GM19239 (cell line): Measurements from ENCODE around the gene COPS9.

Source experiments
- DNase-seq: peaks from one replicate; pipeline ENCODE4 v3.0.0; 2011; ENCODE audit warnings: low spot score; ENCODE audit not compliant: insufficient read length
- FAIRE-seq: peaks from 2 replicates; lab custom pipeline; 2011; peaks lifted over from hg19 to GRCh38; lab: Jason Lieb, UNC

Gene COPS9

DNA sequence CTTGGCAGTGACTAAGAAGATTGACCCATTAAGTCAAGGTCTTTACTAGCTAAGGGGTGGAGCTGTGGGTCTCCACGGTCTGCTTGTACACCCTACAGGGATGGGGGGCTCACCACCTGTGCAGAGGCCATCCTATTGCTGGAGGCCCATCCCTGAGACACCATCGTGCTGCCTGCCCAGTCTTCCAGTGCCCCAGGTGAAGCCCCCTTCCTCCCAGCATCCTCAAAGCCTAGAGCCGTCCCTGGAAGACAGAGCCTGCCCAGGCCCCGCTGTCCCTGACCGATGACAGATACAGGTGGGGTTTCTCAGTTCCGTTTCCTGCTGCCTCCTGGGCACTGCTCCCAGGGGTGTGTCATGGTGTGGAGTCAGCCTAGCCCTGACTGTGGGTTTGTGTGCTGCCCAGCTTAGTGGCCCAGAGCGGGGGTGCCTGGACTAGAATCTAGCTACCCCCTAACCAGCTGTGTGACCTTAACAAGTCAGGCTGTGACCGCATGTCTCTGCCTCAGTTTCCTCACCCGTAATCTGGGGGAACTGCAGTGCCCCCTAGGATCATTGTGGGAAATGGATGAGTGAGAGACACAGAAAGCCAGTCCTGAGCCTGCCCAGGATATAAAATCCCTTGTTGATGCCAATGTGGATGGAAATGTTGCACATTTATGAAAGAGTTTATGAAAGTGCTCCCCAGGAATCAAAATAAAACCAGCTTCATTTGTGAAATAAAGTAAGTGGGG is 2.3 kb upstream of the COPS9 start:
- FAIRE-seq: no peak
- no peak for DNase-seq

DNA sequence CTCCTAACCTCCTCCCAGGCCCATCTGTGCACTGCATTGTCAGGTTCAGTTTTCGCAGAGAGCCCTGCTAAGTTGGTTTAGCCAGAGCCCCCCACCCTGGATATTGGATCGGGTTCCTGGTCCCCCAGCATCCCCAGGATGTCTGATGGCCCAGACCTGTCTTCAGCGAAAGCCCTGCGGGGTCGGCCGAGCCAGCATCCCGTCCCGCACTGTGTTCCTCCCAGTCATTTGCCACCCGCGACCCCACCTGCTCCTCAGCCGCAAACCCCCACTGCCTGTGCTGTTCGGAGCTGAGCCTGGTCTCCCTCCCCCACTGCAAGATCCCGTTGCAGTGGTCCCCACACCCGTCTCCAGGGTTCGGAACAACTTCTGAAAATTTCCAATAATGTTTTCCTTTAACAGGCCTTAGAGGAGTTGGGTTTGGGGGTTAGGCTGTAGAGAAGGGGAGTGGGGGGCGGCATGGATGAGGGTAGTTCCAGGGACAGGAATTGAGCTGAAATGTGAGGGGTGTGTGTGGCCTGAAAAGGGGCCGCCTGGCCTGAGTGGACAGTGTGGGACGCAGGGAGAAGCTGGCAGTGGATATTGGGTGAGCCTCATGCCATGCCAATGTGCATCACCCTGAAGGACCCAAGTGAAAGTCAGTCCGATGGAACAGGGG is 1.6 kb upstream of the COPS9 start:
- no peak for DNase-seq
- no peak for FAIRE-seq

DNA sequence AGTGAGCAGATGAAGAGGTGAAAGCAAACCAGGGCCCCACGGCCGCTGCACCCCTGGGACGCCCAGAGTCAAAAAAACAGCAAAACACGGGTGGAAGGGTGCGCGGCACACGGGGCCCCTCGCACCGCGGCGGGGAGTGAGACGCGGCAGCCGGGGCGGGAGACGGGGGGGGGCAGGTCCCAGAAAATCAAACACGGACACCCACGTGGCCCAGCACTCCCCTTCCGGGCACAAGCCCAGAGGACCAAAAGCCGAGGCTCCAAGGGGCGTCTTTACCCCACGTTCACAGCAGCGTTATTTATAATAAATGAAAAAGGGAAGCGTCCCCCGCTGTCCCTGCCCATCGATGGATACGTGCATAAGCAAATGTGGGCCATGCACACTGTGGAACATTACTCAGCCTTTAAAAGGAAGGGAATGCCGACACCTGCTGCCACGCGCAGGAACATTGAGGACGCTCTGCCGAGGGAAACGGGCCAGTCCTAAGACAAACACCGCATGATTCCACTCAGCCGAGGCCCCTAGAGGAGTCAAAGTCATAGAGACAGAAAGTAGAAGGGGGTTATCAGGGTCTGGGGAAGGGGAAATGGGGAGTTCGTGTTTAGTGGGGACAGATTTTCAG is 677 bp upstream of the COPS9 start:
- no peak for FAIRE-seq
- peak; percentile 38 for DNase-seq

- peak; percentile 44 for FAIRE-seq
- DNase-seq: no peak
These were observed 446 bp downstream of the COPS9 start for GRCh38 chr2:240135706-240136012.

DNA sequence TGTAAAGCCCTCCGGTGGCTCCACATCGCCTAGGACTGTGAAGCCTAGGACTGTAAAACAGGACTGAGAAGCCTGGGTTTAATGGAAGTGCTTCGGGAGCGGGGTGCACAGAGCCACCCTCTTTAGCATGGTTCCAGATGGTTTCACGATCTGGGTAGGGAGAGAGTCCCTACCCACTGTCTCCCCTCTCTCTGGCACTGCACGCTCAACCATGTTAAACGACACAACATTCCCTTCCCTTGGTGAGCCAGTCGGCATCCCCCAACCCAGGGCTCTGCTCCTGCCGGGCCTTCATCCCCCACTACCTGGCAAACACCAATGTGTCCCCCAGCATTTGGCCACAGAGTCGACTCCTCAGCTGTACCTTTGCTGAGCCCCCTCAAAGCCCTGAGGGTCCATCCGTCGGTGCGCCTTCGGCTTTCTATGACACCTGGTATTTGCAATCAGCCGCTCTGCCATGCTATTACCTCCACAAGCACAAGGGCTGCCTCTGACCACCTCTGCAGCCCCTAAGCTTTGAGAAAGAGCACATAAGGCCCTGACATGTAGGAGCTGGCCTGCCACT is 1.1 kb downstream of the COPS9 start:
- DNase-seq (no peak), FAIRE-seq (no peak)

GRCh38 chr2:240134466-240134865 is 1.6 kb downstream of the COPS9 start:
- FAIRE-seq: no peak
- no peak for DNase-seq

- FAIRE-seq (no peak), DNase-seq (no peak)
These were observed 2.7 kb downstream of the COPS9 start for GRCh38 chr2:240133401-240133800.

GRCh38 chr2:240132651-240132980 is 3.5 kb downstream of the COPS9 start:
- no peak for FAIRE-seq

DNA sequence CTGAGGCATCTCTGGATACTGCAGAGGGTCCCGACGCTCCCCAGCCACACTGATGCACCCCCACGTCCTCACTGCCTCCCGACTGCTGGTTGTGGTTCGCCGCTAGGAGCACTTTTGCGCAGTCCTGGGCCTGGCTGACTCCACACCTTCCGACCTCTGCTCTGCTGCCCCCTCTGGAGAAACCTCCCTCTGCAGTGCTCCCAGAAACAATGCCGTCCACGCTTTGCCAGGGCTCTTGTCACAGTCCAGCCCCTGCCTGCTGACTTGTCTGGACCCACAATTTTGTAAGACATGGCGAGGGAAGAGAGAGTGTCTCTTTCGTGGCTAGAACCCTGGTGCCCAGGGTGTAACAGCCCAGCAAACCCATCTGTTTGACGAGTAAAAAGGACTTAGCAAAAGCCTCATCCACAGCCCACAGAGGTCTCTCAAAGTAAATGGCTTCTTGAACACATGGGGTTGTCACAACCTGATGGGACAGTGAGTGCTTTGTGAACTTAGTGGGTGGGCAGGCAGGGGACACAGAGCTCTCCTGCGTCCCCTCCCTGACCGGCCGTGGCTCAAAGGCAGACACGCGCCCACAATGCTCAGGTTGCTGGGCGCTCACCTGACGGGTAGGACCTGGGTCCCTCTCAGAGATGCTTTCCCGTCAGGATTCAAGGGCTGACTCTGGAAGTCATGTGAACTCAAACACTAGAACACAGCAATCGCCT is 4.0 kb downstream of the COPS9 start:
- DNase-seq (no peak), FAIRE-seq (no peak)

More at GRCh38 chr2:240132651-240132980, 3.5 kb downstream of the COPS9 start:
- DNase-seq: no peak

GRCh38 chr2:240131296-240131695 is 4.8 kb downstream of the COPS9 start:
- FAIRE-seq (no peak), DNase-seq (no peak)

- FAIRE-seq (no peak), DNase-seq (no peak)
These were observed 5.5 kb downstream of the COPS9 start for GRCh38 chr2:240130393-240131195.

DNA sequence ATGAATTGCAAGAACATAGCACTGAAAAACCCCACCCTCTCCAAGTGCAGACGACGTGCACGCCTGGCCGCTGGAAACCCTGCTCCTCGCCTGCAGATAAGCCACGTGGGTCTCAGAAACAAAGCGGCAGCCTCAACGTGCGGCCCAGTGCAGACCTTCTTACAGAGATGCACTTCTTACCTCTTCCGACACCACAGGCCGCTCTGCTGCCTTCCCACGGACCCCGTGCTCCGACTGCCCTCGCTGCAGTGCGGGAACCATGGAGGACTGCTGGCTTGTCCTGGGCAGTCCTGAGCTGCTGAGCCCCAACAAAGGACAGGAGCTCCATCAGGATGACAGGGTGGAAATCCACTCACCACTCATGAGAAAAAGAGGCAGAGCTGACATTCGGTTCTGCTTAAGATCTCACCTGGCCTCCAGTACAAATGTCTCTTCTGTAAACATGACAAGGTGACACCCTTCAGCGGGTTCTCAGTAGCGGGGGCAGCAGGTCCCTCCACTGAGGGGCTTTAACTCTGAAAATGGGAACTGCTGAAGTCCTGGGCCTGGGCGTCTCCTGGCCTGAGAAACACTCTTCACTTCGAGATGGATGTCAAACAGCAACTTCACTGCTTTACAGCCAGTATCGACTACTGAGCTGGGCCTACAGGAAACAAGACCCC is 6.2 kb downstream of the COPS9 start:
- FAIRE-seq (no peak), DNase-seq (no peak)

GRCh38 chr2:240129311-240129710 is 6.8 kb downstream of the COPS9 start:
- FAIRE-seq (no peak), DNase-seq (no peak)

- no peak for DNase-seq
- FAIRE-seq: no peak
These were observed 7.4 kb downstream of the COPS9 start for GRCh38 chr2:240128608-240129145.

GRCh38 chr2:240127911-240128607 is 8.0 kb downstream of the COPS9 start:
- DNase-seq (no peak), FAIRE-seq (no peak)

GRCh38 chr2:240127191-240127750 is 8.8 kb downstream of the COPS9 start:
- no peak for DNase-seq
- FAIRE-seq: no peak

DNA sequence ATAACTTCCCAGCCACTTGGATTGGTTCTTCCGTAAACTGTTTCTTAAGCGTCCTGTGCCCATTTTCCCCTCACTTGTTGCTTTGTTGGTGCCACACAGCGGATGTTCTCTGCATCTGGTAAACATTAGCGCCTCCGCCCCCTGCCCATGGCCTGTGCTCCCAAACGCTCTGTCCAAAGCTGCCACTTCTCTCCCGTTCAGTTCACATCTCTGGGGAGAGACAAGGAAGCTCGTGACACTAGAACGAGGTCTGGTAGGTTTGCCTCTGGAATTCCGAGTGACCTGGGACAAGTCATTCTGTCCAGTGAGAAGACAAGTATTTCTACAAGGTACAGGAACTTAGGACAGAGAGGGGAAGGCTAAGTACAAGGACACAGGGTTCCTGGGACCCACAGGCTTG is 9.4 kb downstream of the COPS9 start:
- FAIRE-seq (no peak), DNase-seq (no peak)

- DNase-seq (no peak), FAIRE-seq (no peak)
These were observed 10.4 kb downstream of the COPS9 start for GRCh38 chr2:240125742-240126141.
